Fibroblast of lung (primary cell): ENCODE results near the gene UBQLN3.

Source experiments
- CTCF ChIP-seq, 2 donors: IDR thresholded peaks in 1 of 2; conservative IDR thresholded peaks in 1 of 2; 1 replicate in 1 of 2; 2 replicates in 1 of 2; pipeline ENCODE4 v1.5.1; 2011 to 2012; ENCODE audit warnings: low read length in 2 of 2, control low read depth in 1 of 2, inconsistent platforms in 1 of 2, low read depth in 1 of 2, mild to moderate bottlenecking in 1 of 2
- EZH2 ChIP-seq: IDR thresholded peaks from 2 replicates; pipeline ENCODE4 v1.5.1; 2012; ENCODE audit warnings: low read length, control low read depth, mild to moderate bottlenecking; ENCODE audit errors: missing control alignments

DNA sequence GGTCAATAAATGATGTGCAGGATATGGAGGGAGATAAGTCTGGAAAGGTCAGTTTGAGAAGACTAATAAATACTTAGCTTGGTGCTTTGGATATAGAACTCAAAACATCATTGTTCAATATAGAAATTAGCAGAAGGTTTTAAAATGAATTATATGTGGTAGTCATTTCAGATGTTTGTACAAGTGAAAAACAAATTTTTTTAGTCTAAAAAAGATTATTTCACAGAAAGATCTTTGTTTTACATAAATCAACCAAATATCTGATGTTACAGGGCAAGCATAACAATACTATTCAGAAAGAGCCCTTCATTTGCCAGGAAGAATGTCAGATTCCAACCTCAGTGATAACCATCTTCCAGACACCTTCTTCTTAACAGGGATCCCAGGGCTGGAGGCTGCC, 21.4 kb downstream of the UBQLN3 start, which contains the start of gene OR52D1:
- no peak for TF ChIP-seq CTCF (conservative IDR thresholded peaks at IDR 0.05 in 1 of 2, IDR thresholded peaks at IDR 0.05 in 1 of 2; ENCODE audit: low read depth in 1 of 2, low read length in 2 of 2)
- no peak for TF ChIP-seq EZH2
